Activated CD4-positive, alpha-beta memory T cell treated with anti-CD3 and anti-CD28 coated beads, Interleukin-2, amount 10 ng/mL, durations not matched to agents 7 days and 5 days (primary cell): ENCODE measurements around the gene FIZ1. TPM values are rescaled to one million over a fixed set of nuclear protein-coding genes. Genes with fewer than 3 reads are reported as not detected.

ENCODE experiments used
- CTCF ChIA-PET: fragments of 350-600 bp; sonication (Branson Sonifier 250); formaldehyde crosslinking; loops from one replicate; lab custom pipeline; 2021; ENCODE audit warnings: antibody characterized with exemption, inconsistent platforms; lab: Charles Lee
- POLR2A ChIA-PET: fragments of 350-600 bp; sonication (Branson Sonifier 250); formaldehyde crosslinking; loops from one replicate; lab custom pipeline; 2021; ENCODE audit warnings: antibody characterized with exemption; lab: Charles Lee
- DNase-seq: peaks from one replicate; pipeline ENCODE4 v3.0.0-alpha.2; 2020
- H3K27ac Mint-ChIP-seq: one replicate; pipeline ENCODE4 v1.8.0; 2021; ENCODE audit warnings: mild to moderate bottlenecking, mixed read lengths
- H3K27me3 Mint-ChIP-seq: one replicate; pipeline ENCODE4 v1.8.0; 2021; ENCODE audit warnings: mixed read lengths
- H3K36me3 Mint-ChIP-seq: one replicate; pipeline ENCODE4 v1.8.0; 2021; ENCODE audit warnings: low read depth, mixed read lengths
- H3K4me1 Mint-ChIP-seq: one replicate; pipeline ENCODE4 v1.8.0; 2021; ENCODE audit warnings: mixed read lengths
- H3K4me3 Mint-ChIP-seq: one replicate; pipeline ENCODE4 v1.8.0; 2021; ENCODE audit warnings: mild to moderate bottlenecking, mixed read lengths
- H3K9me3 Mint-ChIP-seq: one replicate; pipeline ENCODE4 v1.8.0; 2021; ENCODE audit warnings: mixed read lengths
- total RNA-seq, 2 experiments: library from RNA; stranded (reverse); gene quantifications; one replicate each; pipeline ENCODE4 v1.2.3, GENCODE V29; 2021

FIZ1 gene
- total RNA-seq, 2 experiments from 2014 or later = 10.9 to 11.7 TPM

GRCh38 chr19:55632463-55632834 lies 33.1 kb upstream of the FIZ1 start:
- no peaks in the 10 kb centered on the region for H3K9me3 Mint-ChIP-seq
- ChIA-PET CTCF (interaction anchor here (0.8 to 3.4 kb wide), 28 partner anchors 8 to 701 kb away, joined by 3 to 30 read pairs (median 8); partner anchors contain the start of genes CCDC106, FIZ1, ISOC2 and U2AF2), POLR2A (interaction anchor here (1.0 to 4.0 kb wide), 11 partner anchors 10 to 701 kb away, joined by 3 to 14 read pairs (median 4); partner anchors contain the start of genes FIZ1, ZNF524 and ZNF865)
- DNase-seq = peak; percentile 88
- H3K27me3 Mint-ChIP-seq = peaks cover 7% of the 10 kb centered on the region
- H3K27ac Mint-ChIP-seq = peak overlapping the region; percentile 34
- H3K4me3 Mint-ChIP-seq = peak overlapping the region; percentile 6
- peaks cover 53% of the 10 kb centered on the region for H3K4me1 Mint-ChIP-seq
- H3K36me3 Mint-ChIP-seq = peaks cover 21% of the 10 kb centered on the region

- Mint-ChIP-seq H3K4me3 (peak overlapping the region; percentile 60), H3K27me3 (peaks cover 7% of the 10 kb centered on the region), H3K4me1 (peaks cover 41% of the 10 kb centered on the region), H3K9me3 (no peaks in the 10 kb centered on the region), H3K36me3 (peaks cover 3% of the 10 kb centered on the region), H3K27ac (peak overlapping the region; percentile 86)
- CTCF ChIA-PET = interaction anchor here (0.5 to 5.6 kb wide), 14 partner anchors 7 to 485 kb away, joined by 3 to 56 read pairs (median 8); partner anchors contain the start of genes FIZ1, ZNF524 and ZNF865
- peak; percentile 78 for DNase-seq
- POLR2A ChIA-PET = interaction anchor here (1.0 to 5.7 kb wide), 11 partner anchors 8 to 372 kb away, joined by 3 to 53 read pairs (median 8); partner anchors contain the start of genes FIZ1, PPP6R1, U2AF2 and UBE2S
Observed at GRCh38 chr19:55626350-55626749, 27.0 kb upstream of the FIZ1 start.

- peak overlapping the region; percentile 93 for H3K27ac Mint-ChIP-seq
- peak overlapping the region; percentile 78 for H3K4me3 Mint-ChIP-seq
- peaks cover 48% of the 10 kb centered on the region for H3K4me1 Mint-ChIP-seq
- H3K36me3 Mint-ChIP-seq = peaks cover 12% of the 10 kb centered on the region
- CTCF ChIA-PET = interaction anchor here (0.9 to 5.6 kb wide), 10 partner anchors 9 to 332 kb away, joined by 3 to 56 read pairs (median 12); partner anchors contain the start of genes FIZ1, U2AF2, ZNF524 and ZNF865
- H3K9me3 Mint-ChIP-seq = no peaks in the 10 kb centered on the region
- no peak for DNase-seq
- POLR2A ChIA-PET = interaction anchor here (0.7 to 5.7 kb wide), 12 partner anchors 9 to 366 kb away, joined by 3 to 53 read pairs (median 8); partner anchors contain the start of genes FIZ1, KMT5C, PPP6R1 and U2AF2
- peaks cover 7% of the 10 kb centered on the region for H3K27me3 Mint-ChIP-seq
Observed at GRCh38 chr19:55625004-55625326, 25.6 kb upstream of the FIZ1 start.

GRCh38 chr19:55624109-55625003 lies 25.0 kb upstream of the FIZ1 start, which contains the start of gene ZNF784:
TSS of gene ZNF784 (minus strand) at chr19:55624566. CDS start at chr19:55624561, 5 bp downstream.
- Mint-ChIP-seq H3K27me3 (peaks cover 7% of the 10 kb centered on the region), H3K4me1 (peaks cover 50% of the 10 kb centered on the region), H3K36me3 (peaks cover 17% of the 10 kb centered on the region), H3K9me3 (no peaks in the 10 kb centered on the region), H3K27ac (peak within 1 kb of the TSS; percentile 93), H3K4me3 (peak within 1 kb of the TSS; percentile 78)
- peak; percentile 94 for DNase-seq
- ChIA-PET CTCF (interaction anchor here (0.9 to 5.6 kb wide), 8 partner anchors 9 to 120 kb away, joined by 3 to 56 read pairs (median 13); partner anchors contain the start of genes FIZ1, U2AF2, ZNF524 and ZNF865), POLR2A (interaction anchor here (0.7 to 5.7 kb wide), 13 partner anchors 10 to 365 kb away, joined by 3 to 53 read pairs (median 6); partner anchors contain the start of genes CCDC106, FIZ1, KMT5C and PPP6R1)

GRCh38 chr19:55623561-55623960 lies 24.2 kb upstream of the FIZ1 start:
- peaks cover 52% of the 10 kb centered on the region for H3K4me1 Mint-ChIP-seq

GRCh38 chr19:55623130-55623529 lies 23.8 kb upstream of the FIZ1 start:
- no peak overlapping the region for H3K27ac Mint-ChIP-seq

More at GRCh38 chr19:55623561-55623960, 24.2 kb upstream of the FIZ1 start:
- DNase-seq = no peak
- H3K9me3 Mint-ChIP-seq = no peaks in the 10 kb centered on the region
- H3K27ac Mint-ChIP-seq = no peak overlapping the region
- CTCF ChIA-PET = interaction anchor here (1.4 to 5.6 kb wide), 5 partner anchors 10 to 119 kb away, joined by 5 to 56 read pairs (median 8); partner anchors contain the start of genes U2AF2 and ZNF865
- H3K27me3 Mint-ChIP-seq = peaks cover 7% of the 10 kb centered on the region
- POLR2A ChIA-PET = interaction anchor here (1.7 to 5.7 kb wide), 5 partner anchors 10 to 216 kb away, joined by 9 to 53 read pairs (median 16); partner anchors contain the start of genes FIZ1, U2AF2, UBE2S and ZNF524
- peaks cover 19% of the 10 kb centered on the region for H3K36me3 Mint-ChIP-seq
- no peak overlapping the region for H3K4me3 Mint-ChIP-seq

GRCh38 chr19:55622242-55622969 lies 23.1 kb upstream of the FIZ1 start:
- CTCF ChIA-PET = interaction anchor here (1.4 to 5.6 kb wide), 3 partner anchors 10 to 118 kb away, joined by 5 to 56 read pairs (median 5); partner anchors contain the start of gene ZNF865
- Mint-ChIP-seq H3K36me3 (peaks cover 25% of the 10 kb centered on the region), H3K9me3 (no peaks in the 10 kb centered on the region), H3K27ac (no peak overlapping the region), H3K4me1 (peaks cover 47% of the 10 kb centered on the region), H3K27me3 (peaks cover 3% of the 10 kb centered on the region), H3K4me3 (no peak overlapping the region)
- POLR2A ChIA-PET = interaction anchor here (1.8 to 5.7 kb wide), 2 partner anchors 17 to 23 kb away, joined by 5 to 53 read pairs; partner anchors contain the start of genes FIZ1 and ZNF865
- no peak for DNase-seq

More at GRCh38 chr19:55623130-55623529, 23.8 kb upstream of the FIZ1 start:
- no peak for DNase-seq
- CTCF ChIA-PET = interaction anchor here (1.4 to 5.6 kb wide), 4 partner anchors 11 to 119 kb away, joined by 5 to 56 read pairs (median 19); partner anchors contain the start of gene ZNF865
- Mint-ChIP-seq H3K27me3 (peaks cover 6% of the 10 kb centered on the region), H3K9me3 (no peaks in the 10 kb centered on the region), H3K36me3 (peaks cover 21% of the 10 kb centered on the region), H3K4me3 (no peak overlapping the region), H3K4me1 (peaks cover 52% of the 10 kb centered on the region)
- POLR2A ChIA-PET = interaction anchor here (1.8 to 5.7 kb wide), 3 partner anchors 18 to 24 kb away, joined by 5 to 53 read pairs (median 49); partner anchors contain the start of genes FIZ1, ZNF524 and ZNF865

DNA sequence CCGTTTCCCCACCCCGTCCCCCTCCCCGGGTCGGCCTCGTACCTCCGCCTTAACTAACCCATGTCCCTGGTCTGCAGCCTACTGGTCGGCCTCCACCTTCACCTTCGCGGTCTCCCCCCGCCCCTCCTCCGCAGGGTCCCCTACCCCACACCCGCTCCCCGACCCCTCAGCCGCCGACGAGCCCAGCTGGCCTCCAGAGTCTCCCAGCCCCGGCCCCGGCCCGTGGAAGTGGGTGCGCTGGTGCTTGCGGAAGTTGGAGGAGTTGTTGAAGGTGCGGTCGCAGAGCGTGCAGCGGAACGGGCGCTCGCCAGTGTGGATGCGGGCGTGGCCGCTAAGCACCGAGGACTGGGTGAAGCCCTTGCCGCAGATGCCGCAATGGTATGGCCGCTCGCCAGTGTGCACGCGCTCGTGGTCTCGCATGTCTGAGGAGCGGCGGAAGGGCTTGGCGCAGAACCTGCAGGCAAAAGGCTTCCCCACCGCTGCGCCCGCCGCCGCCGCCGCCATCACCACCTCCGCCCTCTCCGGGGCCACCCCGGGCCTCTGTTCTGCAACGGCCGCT lies 22.4 kb upstream of the FIZ1 start:
- Mint-ChIP-seq H3K4me1 (peaks cover 40% of the 10 kb centered on the region), H3K9me3 (no peaks in the 10 kb centered on the region), H3K27me3 (peaks cover under 1% of the 10 kb centered on the region), H3K36me3 (peaks cover 29% of the 10 kb centered on the region), H3K4me3 (no peak overlapping the region), H3K27ac (no peak overlapping the region)
- ChIA-PET CTCF (interaction anchor here (1.8 kb wide), 1 partner anchor 11 kb away, joined by 5 read pairs; no protein-coding TSS in a partner anchor), POLR2A (interaction anchor here (1.3 to 1.8 kb wide), 2 partner anchors 16 to 22 kb away, joined by 3 to 5 read pairs; partner anchors contain the start of genes FIZ1 and ZNF865)
- DNase-seq = no peak

GRCh38 chr19:55621205-55621672 lies 21.9 kb upstream of the FIZ1 start:
- H3K27me3 Mint-ChIP-seq = no peaks in the 10 kb centered on the region
- H3K9me3 Mint-ChIP-seq = no peaks in the 10 kb centered on the region
- H3K27ac Mint-ChIP-seq = no peak overlapping the region
- no peak for DNase-seq
- no peak overlapping the region for H3K4me3 Mint-ChIP-seq
- ChIA-PET POLR2A (interaction anchor here (1.3 to 1.8 kb wide), 2 partner anchors 16 to 22 kb away, joined by 3 to 5 read pairs; partner anchors contain the start of genes FIZ1 and ZNF865), CTCF (interaction anchor here (1.8 to 2.2 kb wide), 2 partner anchors 12 to 15 kb away, joined by 5 to 9 read pairs; partner anchors contain the start of gene ZNF865)
- H3K4me1 Mint-ChIP-seq = peaks cover 35% of the 10 kb centered on the region
- peaks cover 33% of the 10 kb centered on the region for H3K36me3 Mint-ChIP-seq

DNA sequence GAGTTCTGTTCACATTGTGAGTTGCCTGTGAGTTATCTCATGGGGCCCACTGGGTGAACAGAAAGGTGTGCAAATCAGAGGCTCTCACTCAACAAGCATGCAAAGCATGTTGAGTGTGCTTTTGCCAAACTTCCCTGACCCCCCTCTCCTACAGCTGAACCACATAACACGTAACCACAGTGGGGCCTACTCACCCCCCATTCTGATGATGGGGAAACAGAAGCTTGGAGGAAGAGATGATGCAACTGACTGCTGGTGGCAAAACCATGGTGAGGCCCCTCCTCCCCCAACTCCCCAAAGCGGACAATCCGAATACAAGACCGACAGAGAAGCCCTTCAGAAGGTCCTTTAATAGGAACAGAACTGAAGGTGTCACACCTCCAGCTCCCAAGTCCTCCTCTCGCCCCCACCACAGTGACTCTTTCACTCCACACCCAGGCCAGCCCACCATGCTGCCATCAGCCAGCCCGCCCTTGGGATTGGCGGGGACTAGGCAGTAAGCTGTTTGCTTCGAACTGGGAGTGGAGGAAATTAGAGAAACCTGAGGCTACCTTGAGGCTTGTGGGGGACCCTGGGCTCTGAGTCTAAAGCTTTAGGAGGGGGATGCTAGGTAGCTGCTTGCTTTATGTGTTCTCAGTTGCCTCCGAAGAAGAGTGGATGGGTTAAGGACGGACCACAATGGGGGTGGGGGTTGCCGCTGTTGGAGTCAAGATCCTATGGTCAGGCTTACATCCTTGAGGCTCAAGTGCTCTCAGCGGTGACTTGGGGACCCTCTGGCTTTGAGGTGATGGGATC lies 21.3 kb upstream of the FIZ1 start:
- ChIA-PET POLR2A (interaction anchor here (1.2 to 1.3 kb wide), 2 partner anchors 9 to 15 kb away, joined by 3 read pairs; partner anchors contain the start of gene ZNF865), CTCF (interaction anchor here (1.1 to 2.2 kb wide), 3 partner anchors 12 to 153 kb away, joined by 3 to 9 read pairs (median 5); partner anchors contain the start of gene ZNF865)
- Mint-ChIP-seq H3K36me3 (peaks cover 33% of the 10 kb centered on the region), H3K4me3 (no peak overlapping the region), H3K4me1 (peaks cover 31% of the 10 kb centered on the region), H3K27ac (no peak overlapping the region), H3K9me3 (no peaks in the 10 kb centered on the region), H3K27me3 (no peaks in the 10 kb centered on the region)
- no peak for DNase-seq
